ENCODE results near the gene NRXN2.

NRXN2 gene

GRCh38 chr11:64771861-64772260, 48.9 kb upstream of the NRXN2 start:
- Histone ChIP-seq H3K36me3 (ENCODE audit: control insufficient read depth in 2 of 2, insufficient read depth in 1 of 2, low read length in 2 of 2) (peaks cover 39 to 100% of the 10 kb centered on the region in 2 experiments), H3K9me3 (ENCODE audit: control insufficient read depth, insufficient read depth, low read depth, low read length) (no peaks in the 10 kb centered on the region), H3K4me3 (ENCODE audit: low read depth, low read length) (no peak overlapping the region), H3K4me1 (ENCODE audit: control insufficient read depth, insufficient read depth, low read length) (no peaks in the 10 kb centered on the region), H3K27ac (ENCODE audit: extremely low read depth, low read depth, low read length) (no peak overlapping the region)
- TF ChIP-seq ZNF623 (tag by site-specific recombination; IDR thresholded peaks at IDR 0.05) = no peak
- TF ChIP-seq YY2 (tag by site-specific recombination; IDR thresholded peaks at IDR 0.05) = no peak
- no peak for TF ChIP-seq ZNF398 (tag by site-specific recombination; IDR thresholded peaks at IDR 0.05)
- no peak for TF ChIP-seq HIC1 (tag by site-specific recombination; IDR thresholded peaks at IDR 0.05)
- no peak for TF ChIP-seq ZSCAN18 (tag by site-specific recombination; IDR thresholded peaks at IDR 0.05)
- TF ChIP-seq HOXC10 (CRISPR knock-in tag; IDR thresholded peaks at IDR 0.05) = no peak
- TF ChIP-seq ZNF175 (tag by site-specific recombination; IDR thresholded peaks at IDR 0.05) = no peak
- no peak for TF ChIP-seq ZNF549 (tag by site-specific recombination; IDR thresholded peaks at IDR 0.05)
- TF ChIP-seq ZSCAN4 (tag by site-specific recombination; IDR thresholded peaks at IDR 0.05) = no peak
- no peak for TF ChIP-seq ZNF76 (tag by site-specific recombination; IDR thresholded peaks at IDR 0.05; ENCODE audit: borderline replicate concordance, low read depth)
- TF ChIP-seq ZNF26 (tag by site-specific recombination; IDR thresholded peaks at IDR 0.05) = no peak
- no peak for TF ChIP-seq ZFP37 (tag by site-specific recombination; IDR thresholded peaks at IDR 0.05)
- no peak for TF ChIP-seq PBX3 (CRISPR knock-in tag; IDR thresholded peaks at IDR 0.05)
- TF ChIP-seq ZNF239 (tag by site-specific recombination; IDR thresholded peaks at IDR 0.05) = no peak
- no peak for TF ChIP-seq ZSCAN30 (tag by site-specific recombination; IDR thresholded peaks at IDR 0.05)
- no peak for TF ChIP-seq PRDM10 (tag by site-specific recombination; IDR thresholded peaks at IDR 0.05)
- no peak for TF ChIP-seq ZNF670 (tag by site-specific recombination; IDR thresholded peaks at IDR 0.05; ENCODE audit: low read depth)
- CTCF ChIA-PET = interaction anchor here (0.7 to 2.0 kb wide), 3 partner anchors 16 to 121 kb away, joined by 3 to 8 read pairs (median 5); partner anchors contain the start of gene RASGRP2
- POLR2A ChIA-PET = interaction anchor here (0.7 to 2.6 kb wide), 3 partner anchors 8 to 178 kb away, joined by 3 to 10 read pairs (median 4); partner anchors contain the start of gene PYGM
